GM13977 (cell line): ENCODE results near the gene ABCA7.

Experiments used
- DNase-seq: peaks from one replicate; pipeline ENCODE4 v3.0.0; 2012; ENCODE audit warnings: low spot score
- in situ Hi-C: fragments of 300-500 bp; cut with MboI; formaldehyde crosslinking; loops from one replicate; pipeline ENCODE4 v1.12.0; 2022; ENCODE audit warnings: low sequenced_read_pairs, low pct_unique_long_range_greater_than_20kb, mixed read lengths, inconsistent platforms; ENCODE audit not compliant: unreplicated experiment
- TF ChIP-seq, protein P1 (sequence below): IDR thresholded peaks from 2 replicates; pipeline ENCODE4 v1.5.1; 2012; ENCODE audit warnings: mild to moderate bottlenecking, control low read depth; ENCODE audit not compliant: insufficient read depth; ENCODE audit errors: extremely low read depth, missing control alignments

Gene ABCA7

DNA sequence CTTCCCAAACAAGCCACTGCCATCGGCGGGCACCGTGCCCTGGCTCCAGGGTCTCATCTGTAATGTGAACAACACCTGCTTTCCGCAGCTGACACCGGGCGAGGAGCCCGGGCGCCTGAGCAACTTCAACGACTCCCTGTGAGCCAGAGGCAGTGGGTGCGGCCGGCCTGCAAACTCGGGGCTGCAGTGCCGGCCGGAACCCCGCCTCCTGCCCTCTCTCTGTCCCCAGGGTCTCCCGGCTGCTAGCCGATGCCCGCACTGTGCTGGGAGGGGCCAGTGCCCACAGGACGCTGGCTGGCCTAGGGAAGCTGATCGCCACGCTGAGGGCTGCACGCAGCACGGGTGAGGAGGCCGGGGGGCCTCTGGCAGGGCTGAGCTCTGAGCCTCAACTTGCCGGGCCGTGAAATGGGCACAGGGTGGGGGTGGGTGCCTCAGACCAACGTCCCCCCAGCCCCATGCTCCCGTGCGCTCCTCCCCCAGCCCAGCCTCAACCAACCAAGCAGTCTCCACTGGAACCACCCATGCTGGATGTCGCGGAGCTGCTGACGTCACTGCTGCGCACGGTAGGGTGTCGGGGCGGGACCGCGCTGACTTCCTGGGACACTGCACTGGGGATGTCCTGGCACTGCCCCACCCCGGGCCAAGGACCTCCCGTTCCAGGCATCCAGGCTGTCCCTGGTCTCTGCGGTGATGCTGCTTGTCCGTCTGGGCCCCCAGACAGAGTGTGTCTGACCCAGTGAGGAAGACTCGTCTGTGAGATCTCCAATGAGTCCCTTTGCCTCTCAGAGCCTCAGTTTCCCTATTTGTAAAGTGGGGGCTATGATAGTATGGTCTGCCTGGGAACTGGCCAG lies 2.2 kb downstream of the ABCA7 start:
- DNase-seq, result no peak
- in situ Hi-C loops, result no loop called here
- TF ChIP-seq, protein P1, sequence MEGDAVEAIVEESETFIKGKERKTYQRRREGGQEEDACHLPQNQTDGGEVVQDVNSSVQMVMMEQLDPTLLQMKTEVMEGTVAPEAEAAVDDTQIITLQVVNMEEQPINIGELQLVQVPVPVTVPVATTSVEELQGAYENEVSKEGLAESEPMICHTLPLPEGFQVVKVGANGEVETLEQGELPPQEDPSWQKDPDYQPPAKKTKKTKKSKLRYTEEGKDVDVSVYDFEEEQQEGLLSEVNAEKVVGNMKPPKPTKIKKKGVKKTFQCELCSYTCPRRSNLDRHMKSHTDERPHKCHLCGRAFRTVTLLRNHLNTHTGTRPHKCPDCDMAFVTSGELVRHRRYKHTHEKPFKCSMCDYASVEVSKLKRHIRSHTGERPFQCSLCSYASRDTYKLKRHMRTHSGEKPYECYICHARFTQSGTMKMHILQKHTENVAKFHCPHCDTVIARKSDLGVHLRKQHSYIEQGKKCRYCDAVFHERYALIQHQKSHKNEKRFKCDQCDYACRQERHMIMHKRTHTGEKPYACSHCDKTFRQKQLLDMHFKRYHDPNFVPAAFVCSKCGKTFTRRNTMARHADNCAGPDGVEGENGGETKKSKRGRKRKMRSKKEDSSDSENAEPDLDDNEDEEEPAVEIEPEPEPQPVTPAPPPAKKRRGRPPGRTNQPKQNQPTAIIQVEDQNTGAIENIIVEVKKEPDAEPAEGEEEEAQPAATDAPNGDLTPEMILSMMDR, result no peak

DNA sequence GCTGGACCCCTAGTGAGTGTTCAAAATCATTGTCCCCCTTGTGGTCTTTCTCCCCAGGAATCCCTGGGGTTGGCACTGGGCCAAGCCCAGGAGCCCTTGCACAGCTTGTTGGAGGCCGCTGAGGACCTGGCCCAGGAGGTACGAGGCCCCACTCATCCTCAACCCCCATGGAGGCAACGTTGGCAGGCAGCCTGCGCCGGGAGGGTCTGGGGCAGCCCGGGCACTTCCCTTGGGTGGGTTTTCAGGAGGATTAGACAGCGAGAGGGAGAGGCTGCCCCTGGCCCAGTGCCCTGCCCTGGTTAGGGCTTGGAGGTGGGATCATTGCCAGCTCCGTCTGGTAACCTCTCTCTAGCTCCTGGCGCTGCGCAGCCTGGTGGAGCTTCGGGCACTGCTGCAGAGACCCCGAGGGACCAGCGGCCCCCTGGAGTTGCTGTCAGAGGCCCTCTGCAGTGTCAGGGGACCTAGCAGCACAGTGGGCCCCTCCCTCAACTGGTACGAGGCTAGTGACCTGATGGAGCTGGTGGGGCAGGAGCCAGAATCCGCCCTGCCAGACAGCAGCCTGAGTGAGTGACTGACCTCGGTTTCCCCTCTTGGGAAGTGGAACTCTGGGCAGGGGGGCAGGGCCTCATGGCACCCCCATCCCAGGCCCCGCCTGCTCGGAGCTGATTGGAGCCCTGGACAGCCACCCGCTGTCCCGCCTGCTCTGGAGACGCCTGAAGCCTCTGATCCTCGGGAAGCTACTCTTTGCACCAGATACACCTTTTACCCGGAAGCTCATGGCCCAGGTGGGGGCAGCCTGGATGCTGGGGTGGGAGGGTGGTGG lies 3.0 kb downstream of the ABCA7 start:
- in situ Hi-C loops, result no loop called here
- TF ChIP-seq, protein P1, result no peak
- DNase-seq, result no peak

DNA sequence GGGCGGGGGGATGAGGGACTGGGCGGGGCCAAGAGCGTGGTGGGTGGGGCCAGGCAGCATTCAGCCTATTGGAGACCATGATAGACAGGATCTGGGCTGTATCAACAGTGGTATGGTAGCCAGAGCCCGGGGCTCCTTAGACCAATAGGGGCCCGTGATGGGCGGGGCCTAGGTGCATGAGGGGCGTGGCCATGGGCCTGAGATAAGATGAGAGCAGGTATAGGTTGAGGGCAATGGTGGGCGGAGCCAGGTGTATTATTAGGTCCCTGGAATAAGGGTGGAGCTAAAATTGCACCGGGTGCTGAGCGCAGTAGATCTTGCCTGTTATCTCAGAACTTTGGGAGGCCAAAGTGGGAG lies 5.3 kb downstream of the ABCA7 start:
- no peak for DNase-seq
- in situ Hi-C loops, result no loop called here
- TF ChIP-seq, protein P1, result no peak

DNA sequence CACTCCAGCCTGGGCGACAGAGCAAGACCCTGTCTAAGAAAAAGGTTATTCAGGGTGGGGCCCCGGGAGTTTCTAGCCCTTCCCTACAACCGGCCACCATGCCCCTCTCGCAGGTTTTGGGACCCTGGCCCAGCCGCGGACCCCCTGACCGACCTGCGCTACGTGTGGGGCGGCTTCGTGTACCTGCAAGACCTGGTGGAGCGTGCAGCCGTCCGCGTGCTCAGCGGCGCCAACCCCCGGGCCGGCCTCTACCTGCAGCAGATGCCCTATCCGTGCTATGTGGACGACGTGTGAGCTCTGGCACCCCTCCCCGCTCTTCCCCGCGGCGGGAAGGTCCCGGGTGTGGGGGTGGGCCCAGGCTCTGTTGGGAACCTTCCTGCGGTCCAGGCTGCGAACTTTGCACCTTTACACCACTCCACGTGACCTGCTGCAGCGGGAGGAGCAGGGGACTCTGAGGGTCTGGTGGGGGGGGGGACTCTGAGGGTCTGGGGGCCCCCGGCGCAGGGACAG lies 6.3 kb downstream of the ABCA7 start:
- in situ Hi-C loops, result no loop called here
- DNase-seq, result no peak
- TF ChIP-seq, protein P1, result no peak

DNA sequence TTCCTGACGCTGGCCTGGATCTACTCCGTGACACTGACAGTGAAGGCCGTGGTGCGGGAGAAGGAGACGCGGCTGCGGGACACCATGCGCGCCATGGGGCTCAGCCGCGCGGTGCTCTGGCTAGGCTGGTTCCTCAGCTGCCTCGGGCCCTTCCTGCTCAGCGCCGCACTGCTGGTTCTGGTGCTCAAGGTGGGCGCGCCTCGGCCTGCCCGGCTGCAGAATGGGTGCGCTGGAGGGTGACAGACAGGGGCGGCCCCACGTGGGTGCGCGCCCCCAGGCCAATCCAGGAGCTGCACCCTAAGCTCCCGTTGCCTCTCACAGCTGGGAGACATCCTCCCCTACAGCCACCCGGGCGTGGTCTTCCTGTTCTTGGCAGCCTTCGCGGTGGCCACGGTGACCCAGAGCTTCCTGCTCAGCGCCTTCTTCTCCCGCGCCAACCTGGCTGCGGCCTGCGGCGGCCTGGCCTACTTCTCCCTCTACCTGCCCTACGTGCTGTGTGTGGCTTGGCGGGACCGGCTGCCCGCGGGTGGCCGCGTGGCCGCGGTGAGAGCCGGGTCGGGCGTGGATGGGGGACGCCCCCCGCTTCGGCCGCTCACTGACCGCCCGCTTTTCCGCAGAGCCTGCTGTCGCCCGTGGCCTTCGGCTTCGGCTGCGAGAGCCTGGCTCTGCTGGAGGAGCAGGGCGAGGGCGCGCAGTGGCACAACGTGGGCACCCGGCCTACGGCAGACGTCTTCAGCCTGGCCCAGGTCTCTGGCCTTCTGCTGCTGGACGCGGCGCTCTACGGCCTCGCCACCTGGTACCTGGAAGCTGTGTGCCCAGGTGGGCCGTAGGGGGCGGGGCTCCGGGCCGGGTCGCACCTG lies 7.2 kb downstream of the ABCA7 start:
- in situ Hi-C loops, result no loop called here
- TF ChIP-seq, protein P1, result no peak
- no peak for DNase-seq

DNA sequence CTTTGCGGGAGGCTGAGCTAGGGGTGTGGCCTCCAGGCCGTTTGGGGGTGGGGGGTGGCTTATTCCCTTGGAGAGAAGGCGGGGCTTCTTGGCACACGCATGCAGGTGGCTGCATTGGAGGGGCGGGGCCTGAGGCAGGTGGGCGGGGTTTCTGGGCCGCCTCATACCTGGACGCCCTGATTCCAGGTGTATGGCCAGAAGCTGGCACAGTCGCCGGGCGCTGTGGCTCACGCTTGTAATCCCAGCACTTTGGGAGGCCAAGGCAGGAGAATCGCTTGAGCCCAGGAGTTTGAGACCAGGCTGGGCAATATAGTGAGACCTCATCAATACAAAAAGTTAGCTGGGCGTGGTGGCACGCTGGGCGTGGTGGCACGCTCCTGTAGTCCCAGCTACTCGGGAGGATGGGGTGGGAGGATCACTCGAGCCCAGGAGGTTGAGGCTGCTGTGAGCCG lies 7.8 kb downstream of the ABCA7 start:
- DNase-seq, result no peak
- TF ChIP-seq, protein P1, result no peak
- in situ Hi-C loops, result no loop called here
